Calu3 (cell line): ENCODE data around the gene PPM1B. TPM values are rescaled to one million over a fixed set of nuclear protein-coding genes. Genes with fewer than 3 reads are reported as not detected.
"Not testable (repeated sequence)": the region's sequence is repeated elsewhere in the genome, so short reads cannot be mapped to it uniquely, and the experiment has no call there.

Experiments used
- BruUV-seq: library from RNA; stranded (reverse); fragments of 400-500 nt; replicated peaks from 2 replicates; lab custom pipeline; 2021; lab: Mats Ljungman, UMichigan
- CTCF ChIA-PET: fragments of 300-600 bp; sonication (Branson Sonifier 250); formaldehyde crosslinking; loops from one replicate; lab custom pipeline; 2022; ENCODE audit warnings: antibody characterized with exemption; lab: Charles Lee
- DNase-seq: peaks from one replicate; pipeline ENCODE4 v3.0.0; 2022
- H3K27ac Mint-ChIP-seq: one replicate; pipeline ENCODE4 v1.8.0; 2022; ENCODE audit warnings: mixed read lengths; ENCODE audit not compliant: unreplicated experiment
- H3K27me3 Mint-ChIP-seq: one replicate; pipeline ENCODE4 v1.8.0; 2022; ENCODE audit warnings: mixed read lengths; ENCODE audit not compliant: unreplicated experiment
- H3K36me3 Mint-ChIP-seq: one replicate; pipeline ENCODE4 v1.8.0; 2022; ENCODE audit warnings: mild to moderate bottlenecking, moderate library complexity, mixed read lengths; ENCODE audit not compliant: insufficient read depth, unreplicated experiment
- H3K4me1 Mint-ChIP-seq: one replicate; pipeline ENCODE4 v1.8.0; 2022; ENCODE audit warnings: mild to moderate bottlenecking, low read depth, mixed read lengths; ENCODE audit not compliant: unreplicated experiment
- H3K4me3 Mint-ChIP-seq: one replicate; pipeline ENCODE4 v1.8.0; 2022; ENCODE audit warnings: mild to moderate bottlenecking, low read depth, moderate library complexity, mixed read lengths; ENCODE audit not compliant: unreplicated experiment
- H3K9me3 Mint-ChIP-seq: one replicate; pipeline ENCODE4 v1.8.0; 2022; ENCODE audit warnings: low read depth, mixed read lengths; ENCODE audit not compliant: unreplicated experiment
- CTCF ChIP-seq: fragments of 200-600 bp; IDR thresholded peaks from one replicate; pipeline ENCODE4 v1.8.0; 2022; ENCODE audit warnings: antibody characterized with exemption; ENCODE audit not compliant: unreplicated experiment
- intact Hi-C: fragments of 100-400 bp; cut with micrococcal nuclease; formaldehyde crosslinking; loops from one replicate; pipeline ENCODE4 v1.10.0; 2022; ENCODE audit not compliant: unreplicated experiment
- total RNA-seq: library from RNA; stranded (reverse); gene quantifications from 2 replicates; pipeline ENCODE4 v1.2.3, GENCODE V29; 2022

The PPM1B gene
- total RNA-seq, 1 experiment from 2014 or later, result 73.4 TPM

GRCh38 chr2:44171018-44171417 lies 2.3 kb downstream of the PPM1B start:
- CTCF ChIA-PET, result interaction anchor here (1.5 to 2.2 kb wide), 2 partner anchors 127 to 309 kb away, joined by 3 to 7 read pairs; no protein-coding TSS in a partner anchor
- Mint-ChIP-seq H3K4me1 (peaks cover 31% of the 10 kb centered on the region), H3K27ac (peak overlapping the region; percentile 86), H3K27me3 (no peaks in the 10 kb centered on the region), H3K4me3 (peak overlapping the region; percentile 86), H3K36me3 (peaks cover 43% of the 10 kb centered on the region), H3K9me3 (no peaks in the 10 kb centered on the region)
- intact Hi-C loops, result loop anchor here (1.0 to 5.0 kb wide), 3 partner anchors 41 to 81 kb away; no protein-coding TSS in a partner anchor
- TF ChIP-seq CTCF, result no peak
- BruUV-seq, result no TSS peak
- no peak for DNase-seq

- Mint-ChIP-seq H3K4me1 (peaks cover 35% of the 10 kb centered on the region), H3K36me3 (peaks cover 43% of the 10 kb centered on the region), H3K27ac (peak overlapping the region; percentile 86), H3K4me3 (peak overlapping the region; percentile 86)
- peak; percentile 4 for DNase-seq
- intact Hi-C loops, result loop anchor here (1.0 to 5.0 kb wide), 3 partner anchors 41 to 81 kb away; no protein-coding TSS in a partner anchor
- H3K9me3 Mint-ChIP-seq, BruUV-seq, H3K27me3 Mint-ChIP-seq: not testable (repeated sequence)
- CTCF ChIA-PET, result interaction anchor here (2.2 kb wide), 1 partner anchor 127 kb away, joined by 7 read pairs; no protein-coding TSS in a partner anchor
Measured at GRCh38 chr2:44171442-44171841, 2.8 kb downstream of the PPM1B start.

GRCh38 chr2:44172576-44172975 lies 3.9 kb downstream of the PPM1B start:
- Mint-ChIP-seq H3K9me3 (no peaks in the 10 kb centered on the region), H3K27ac (no peak overlapping the region), H3K36me3 (peaks cover 42% of the 10 kb centered on the region), H3K27me3 (no peaks in the 10 kb centered on the region), H3K4me1 (peaks cover 40% of the 10 kb centered on the region), H3K4me3 (no peak overlapping the region)
- TF ChIP-seq CTCF, result no peak
- CTCF ChIA-PET, result no interaction called here
- no TSS peak for BruUV-seq
- DNase-seq, result no peak
- intact Hi-C loops, result loop anchor here (5.0 kb wide), 2 partner anchors 40 to 60 kb away; no protein-coding TSS in a partner anchor

- Mint-ChIP-seq H3K27me3 (no peaks in the 10 kb centered on the region), H3K4me1 (peaks cover 50% of the 10 kb centered on the region), H3K9me3 (no peaks in the 10 kb centered on the region), H3K36me3 (peaks cover 18% of the 10 kb centered on the region), H3K27ac (no peak overlapping the region), H3K4me3 (no peak overlapping the region)
- CTCF ChIA-PET, result no interaction called here
- no peak for TF ChIP-seq CTCF
- no peak for DNase-seq
- no TSS peak for BruUV-seq
- intact Hi-C loops, result no loop called here
Measured at GRCh38 chr2:44178950-44179349, 10.3 kb downstream of the PPM1B start.

DNA sequence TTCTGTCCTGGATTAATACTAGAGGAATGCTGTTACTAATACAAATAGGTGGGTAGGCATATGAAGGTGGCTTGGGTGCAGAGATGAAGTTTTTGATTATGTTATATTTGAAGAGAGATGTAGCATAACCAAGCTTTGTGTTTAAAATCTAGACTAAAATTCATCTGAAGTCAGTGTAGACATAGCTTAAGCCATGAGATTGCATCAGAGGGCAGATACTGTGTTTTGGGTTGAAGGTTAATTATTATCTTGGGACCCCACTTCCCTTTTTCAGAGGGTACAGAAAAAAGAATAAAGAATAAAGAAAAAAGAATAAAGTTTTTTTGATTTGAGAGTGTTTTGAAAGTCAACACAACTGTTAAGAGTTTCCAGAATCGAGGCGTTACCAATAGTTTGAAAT lies 13.0 kb downstream of the PPM1B start:
- Mint-ChIP-seq H3K4me3 (no peak overlapping the region), H3K27ac (peak overlapping the region; percentile 11), H3K4me1 (peaks cover 43% of the 10 kb centered on the region), H3K36me3 (peaks cover 18% of the 10 kb centered on the region), H3K27me3 (no peaks in the 10 kb centered on the region), H3K9me3 (no peaks in the 10 kb centered on the region)
- CTCF ChIA-PET, result no interaction called here
- DNase-seq, result no peak
- TF ChIP-seq CTCF, result no peak
- BruUV-seq, result no TSS peak
- intact Hi-C loops, result no loop called here
